Gastroesophageal sphincter (tissue), 3 donors: ENCODE measurements around the gene TMIGD1.

Experiments used
- CTCF ChIP-seq, 4 experiments: fragments of 200-600 bp in 2 of 4; fragments of 450-650 bp in 2 of 4; sonication (generic) in 1 of 4; IDR thresholded peaks; one replicate each; pipeline ENCODE4 v1.5.1; 2017 to 2019; ENCODE audit warnings: antibody characterized with exemption in 4 of 4, mild to moderate bottlenecking in 2 of 4, moderate library complexity in 2 of 4
- EP300 ChIP-seq: sonication (generic); formaldehyde crosslinking; IDR thresholded peaks from one replicate; pipeline ENCODE4 v1.6.1; 2017; ENCODE audit warnings: antibody characterized with exemption, mild to moderate bottlenecking
- POLR2A ChIP-seq, 2 donors: fragments of 450-650 bp; IDR thresholded peaks; one replicate each; pipeline ENCODE4 v1.6.1; 2017; ENCODE audit warnings: antibody characterized with exemption in 2 of 2, mild to moderate bottlenecking in 2 of 2, moderate library complexity in 1 of 2
- POLR2AphosphoS5 ChIP-seq: sonication (generic); formaldehyde crosslinking; IDR thresholded peaks from one replicate; pipeline ENCODE4 v1.6.1; 2017; ENCODE audit warnings: antibody characterized with exemption

- TF ChIP-seq CTCF (IDR thresholded peaks at IDR 0.05) (no peak), POLR2A (IDR thresholded peaks at IDR 0.05) (no peak), POLR2AphosphoS5 (no peak), EP300 (no peak)
Measured at GRCh38 chr17:30297715-30298114, 36.1 kb downstream of the TMIGD1 start.
